Mammary epithelial cell (primary cell): ENCODE measurements around the gene KCNG4.

ENCODE experiments used
- EZH2 ChIP-seq: IDR thresholded peaks from 2 replicates; pipeline ENCODE4 v1.6.1; 2012; ENCODE audit warnings: low read length, inconsistent platforms, borderline replicate concordance
- TF ChIP-seq, protein P1 (sequence below), 2 donors: IDR thresholded peaks in 1 of 2; conservative IDR thresholded peaks in 1 of 2; 2 replicates each; pipeline ENCODE4 v1.5.1; 2011 to 2012; ENCODE audit warnings: inconsistent platforms in 2 of 2, low read length in 2 of 2, mild to moderate bottlenecking in 2 of 2, control low read depth in 1 of 2, low read depth in 1 of 2; ENCODE audit not compliant: insufficient read depth in 1 of 2; ENCODE audit errors: extremely low read depth in 1 of 2

DNA sequence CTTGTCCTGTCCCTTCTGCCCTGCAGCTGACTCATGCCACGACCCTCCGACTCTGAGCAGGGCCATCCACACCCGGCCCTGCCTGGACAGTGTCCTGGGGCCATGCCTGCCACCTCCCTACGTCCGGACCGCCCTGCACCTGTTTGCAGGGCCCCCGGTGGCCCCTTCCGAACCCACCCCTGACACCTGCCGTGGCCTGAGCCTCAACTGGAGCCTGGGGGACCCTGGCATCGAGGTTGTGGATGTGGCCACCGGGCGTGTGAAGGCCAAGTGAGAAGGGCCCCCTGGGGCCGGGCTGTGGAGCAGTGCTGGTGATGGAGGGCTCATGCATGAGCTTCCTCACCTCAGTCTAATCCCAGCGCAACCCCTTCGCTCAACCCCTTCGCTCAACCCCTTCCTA, 43.7 kb downstream of the KCNG4 start:
- TF ChIP-seq, protein P1, sequence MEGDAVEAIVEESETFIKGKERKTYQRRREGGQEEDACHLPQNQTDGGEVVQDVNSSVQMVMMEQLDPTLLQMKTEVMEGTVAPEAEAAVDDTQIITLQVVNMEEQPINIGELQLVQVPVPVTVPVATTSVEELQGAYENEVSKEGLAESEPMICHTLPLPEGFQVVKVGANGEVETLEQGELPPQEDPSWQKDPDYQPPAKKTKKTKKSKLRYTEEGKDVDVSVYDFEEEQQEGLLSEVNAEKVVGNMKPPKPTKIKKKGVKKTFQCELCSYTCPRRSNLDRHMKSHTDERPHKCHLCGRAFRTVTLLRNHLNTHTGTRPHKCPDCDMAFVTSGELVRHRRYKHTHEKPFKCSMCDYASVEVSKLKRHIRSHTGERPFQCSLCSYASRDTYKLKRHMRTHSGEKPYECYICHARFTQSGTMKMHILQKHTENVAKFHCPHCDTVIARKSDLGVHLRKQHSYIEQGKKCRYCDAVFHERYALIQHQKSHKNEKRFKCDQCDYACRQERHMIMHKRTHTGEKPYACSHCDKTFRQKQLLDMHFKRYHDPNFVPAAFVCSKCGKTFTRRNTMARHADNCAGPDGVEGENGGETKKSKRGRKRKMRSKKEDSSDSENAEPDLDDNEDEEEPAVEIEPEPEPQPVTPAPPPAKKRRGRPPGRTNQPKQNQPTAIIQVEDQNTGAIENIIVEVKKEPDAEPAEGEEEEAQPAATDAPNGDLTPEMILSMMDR (conservative IDR thresholded peaks at IDR 0.05 in 1 of 2, IDR thresholded peaks at IDR 0.05 in 1 of 2; ENCODE audit: extremely low read depth in 1 of 2, insufficient read depth in 1 of 2, low read depth in 1 of 2, low read length in 2 of 2): no peak
- TF ChIP-seq EZH2: no peak
